Endodermal cell (in vitro differentiated cells): ENCODE data around the gene AUTS2. TPM values are rescaled to one million over a fixed set of nuclear protein-coding genes. Genes with fewer than 3 reads are reported as not detected.

ENCODE experiments used
- DNase-seq: peaks from one replicate; pipeline ENCODE4 v3.0.0-alpha.2; 2017
- H3K27ac ChIP-seq: 2 replicates; pipeline ENCODE4 v1.5.1; 2013; ENCODE audit warnings: mild to moderate bottlenecking, low read depth, low read length, moderate library complexity
- H3K27me3 ChIP-seq: 2 replicates; pipeline ENCODE4 v1.6.1; 2013; ENCODE audit warnings: mild to moderate bottlenecking, low read length, moderate library complexity; ENCODE audit not compliant: insufficient read depth, control insufficient read depth, poor library complexity, severe bottlenecking
- H3K36me3 ChIP-seq: 2 replicates; pipeline ENCODE4 v1.7.0; 2013; ENCODE audit warnings: mild to moderate bottlenecking, low read length, moderate library complexity; ENCODE audit not compliant: control insufficient read depth, insufficient read depth
- H3K4me1 ChIP-seq: one replicate; pipeline ENCODE4 v1.7.0; 2013; ENCODE audit warnings: low read length; ENCODE audit not compliant: control insufficient read depth, insufficient read depth
- H3K4me3 ChIP-seq: 2 replicates; pipeline ENCODE4 v1.5.1; 2013; ENCODE audit warnings: mild to moderate bottlenecking, low read length, moderate library complexity
- H3K9ac ChIP-seq: 2 replicates; pipeline ENCODE4 v1.6.1; 2013; ENCODE audit warnings: mild to moderate bottlenecking, low read length, moderate library complexity; ENCODE audit not compliant: poor library complexity, severe bottlenecking; ENCODE audit errors: extremely low read depth
- H3K9me3 ChIP-seq: 2 replicates; pipeline ENCODE4 v1.6.1; 2013; ENCODE audit warnings: mild to moderate bottlenecking, low read length, moderate library complexity; ENCODE audit not compliant: control insufficient read depth
- H3K27ac Mint-ChIP-seq: 2 replicates; pipeline ENCODE4 v1.8.0; 2020; ENCODE audit warnings: mixed read lengths
- H3K27me3 Mint-ChIP-seq: 2 replicates; pipeline ENCODE4 v1.8.0; 2021; ENCODE audit warnings: mild to moderate bottlenecking, mixed read lengths; ENCODE audit not compliant: insufficient read depth
- H3K36me3 Mint-ChIP-seq: 2 replicates; pipeline ENCODE4 v1.8.0; 2020; ENCODE audit warnings: low read depth, mixed read lengths
- H3K4me1 Mint-ChIP-seq: 2 replicates; pipeline ENCODE4 v1.8.0; 2020; ENCODE audit warnings: mixed read lengths
- H3K4me3 Mint-ChIP-seq: 2 replicates; pipeline ENCODE4 v1.8.0; 2020; ENCODE audit warnings: mild to moderate bottlenecking, moderate library complexity, mixed read lengths
- H3K9me3 Mint-ChIP-seq: 2 replicates; pipeline ENCODE4 v1.8.0; 2020; ENCODE audit warnings: mild to moderate bottlenecking, mixed read lengths
- WGBS, 2 experiments: methylation state at CpG; one replicate each; pipeline versions ENCODE4 v1.1.5 to v1.1.7; 2013; ENCODE audit warnings: missing lambda C conversion rate in 2 of 2, mixed read lengths in 1 of 2; ENCODE audit not compliant: insufficient coverage in 1 of 2, insufficient read length in 1 of 2; 5-methylcytosine and 5-hydroxymethylcytosine counted together
- total RNA-seq, 2 donors: library from RNA; stranded (reverse); fragmentation: NEBNext Ultra II Directional in 1 of 2; extraction: Animal tissue kit (Norgen Biotek cat#: 25700) in 1 of 2; gene quantifications; 2 replicates in 1 of 2; 3 replicates in 1 of 2; pipeline ENCODE4 v1.2.1, GENCODE V29; 2021
- TF ChIP-seq, protein P1 (sequence below): fragments of 200-600 bp; sonication (generic); conservative IDR thresholded peaks from 2 replicates; pipeline ENCODE4 v1.5.0; 2021; ENCODE audit warnings: antibody characterized with exemption, mild to moderate bottlenecking

AUTS2 gene
- total RNA-seq, 2 donors from 2014 or later, result 76.8 to 106 TPM

DNA sequence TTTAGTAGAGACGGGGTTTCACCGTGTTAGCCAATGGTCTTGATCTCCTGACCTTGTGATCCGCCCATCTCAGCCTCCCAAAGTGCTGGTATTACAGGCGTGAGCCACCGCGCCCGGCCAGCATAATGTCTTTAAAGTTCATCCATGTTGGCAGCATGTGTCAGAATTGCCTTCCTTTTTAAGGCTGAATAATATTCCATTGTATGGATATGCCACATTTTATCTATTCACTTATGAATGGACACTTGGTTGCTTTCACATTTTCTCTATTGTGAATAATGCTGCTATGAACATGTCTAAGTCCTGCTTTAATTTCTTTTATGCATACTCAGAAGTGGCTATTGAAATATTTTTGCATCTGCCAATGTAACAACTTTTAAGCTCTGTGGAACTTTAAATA is 779.7 kb downstream of the AUTS2 start:
- Histone ChIP-seq H3K27ac (no peak overlapping the region), H3K4me1 (peaks cover 2% of the 10 kb centered on the region), H3K27me3 (no peaks in the 10 kb centered on the region), H3K4me3 (no peak overlapping the region), H3K9me3 (no peaks in the 10 kb centered on the region), H3K9ac (no peak overlapping the region), H3K36me3 (no peaks in the 10 kb centered on the region)
- WGBS, 2 experiments, result 98 to 100% methylated on average over 6 to 7 of the region's 7 CpGs
- Mint-ChIP-seq H3K9me3 (no peaks in the 10 kb centered on the region), H3K36me3 (no peaks in the 10 kb centered on the region), H3K4me3 (no peak overlapping the region), H3K27me3 (no peaks in the 10 kb centered on the region), H3K4me1 (peaks cover 10% of the 10 kb centered on the region), H3K27ac (no peak overlapping the region)
- TF ChIP-seq, protein P1, sequence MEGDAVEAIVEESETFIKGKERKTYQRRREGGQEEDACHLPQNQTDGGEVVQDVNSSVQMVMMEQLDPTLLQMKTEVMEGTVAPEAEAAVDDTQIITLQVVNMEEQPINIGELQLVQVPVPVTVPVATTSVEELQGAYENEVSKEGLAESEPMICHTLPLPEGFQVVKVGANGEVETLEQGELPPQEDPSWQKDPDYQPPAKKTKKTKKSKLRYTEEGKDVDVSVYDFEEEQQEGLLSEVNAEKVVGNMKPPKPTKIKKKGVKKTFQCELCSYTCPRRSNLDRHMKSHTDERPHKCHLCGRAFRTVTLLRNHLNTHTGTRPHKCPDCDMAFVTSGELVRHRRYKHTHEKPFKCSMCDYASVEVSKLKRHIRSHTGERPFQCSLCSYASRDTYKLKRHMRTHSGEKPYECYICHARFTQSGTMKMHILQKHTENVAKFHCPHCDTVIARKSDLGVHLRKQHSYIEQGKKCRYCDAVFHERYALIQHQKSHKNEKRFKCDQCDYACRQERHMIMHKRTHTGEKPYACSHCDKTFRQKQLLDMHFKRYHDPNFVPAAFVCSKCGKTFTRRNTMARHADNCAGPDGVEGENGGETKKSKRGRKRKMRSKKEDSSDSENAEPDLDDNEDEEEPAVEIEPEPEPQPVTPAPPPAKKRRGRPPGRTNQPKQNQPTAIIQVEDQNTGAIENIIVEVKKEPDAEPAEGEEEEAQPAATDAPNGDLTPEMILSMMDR, result no peak
- DNase-seq, result no peak

DNA sequence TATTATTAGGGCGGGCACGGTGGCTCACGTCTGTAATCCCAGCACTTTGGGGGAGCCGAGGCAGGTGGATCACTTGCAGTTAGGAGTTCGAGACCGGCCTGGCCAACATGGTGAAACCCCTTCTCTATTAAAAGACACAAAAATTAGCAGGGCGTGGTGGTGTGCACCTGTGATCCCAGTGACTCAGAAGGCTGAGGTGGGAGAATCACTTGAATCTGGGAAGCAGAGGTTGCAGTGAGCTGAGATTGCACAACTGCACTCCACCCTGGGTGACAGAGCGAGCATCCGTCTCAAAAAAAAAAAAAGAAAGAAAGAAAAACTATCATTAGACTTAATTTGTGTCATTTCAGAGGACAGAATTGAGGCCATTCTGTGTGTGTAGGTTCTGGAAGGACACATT is 780.9 kb downstream of the AUTS2 start:
- H3K4me3 Mint-ChIP-seq, result no peak overlapping the region

DNA sequence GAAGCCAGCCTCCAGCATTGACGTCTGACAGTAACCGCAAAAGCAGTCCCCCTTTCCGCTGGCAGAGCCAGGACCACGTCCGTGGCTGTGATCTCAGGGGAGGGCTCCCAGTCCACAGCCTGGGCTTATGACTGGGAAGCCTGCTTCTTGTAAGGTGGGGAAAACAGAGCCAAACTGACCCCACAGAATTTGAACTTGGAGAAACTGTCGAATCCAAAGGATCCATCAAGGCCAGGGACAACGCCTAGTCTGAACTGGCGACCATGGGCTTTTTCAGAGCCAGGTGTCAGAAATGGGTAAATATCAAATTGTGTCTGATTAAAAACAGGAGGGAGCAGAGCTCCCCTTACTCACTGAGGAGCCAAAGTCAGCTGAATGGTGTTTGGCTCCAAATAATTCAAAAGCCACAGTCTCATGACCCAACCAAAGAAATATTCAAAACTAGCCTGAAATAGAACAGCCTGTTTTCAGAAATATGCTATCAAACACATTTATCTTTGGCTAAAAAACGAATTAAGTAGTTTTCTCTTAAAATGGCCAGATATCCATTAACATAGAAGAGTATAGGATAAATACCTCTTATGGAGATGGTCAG is 782.2 kb downstream of the AUTS2 start:
- Mint-ChIP-seq H3K27ac (no peak overlapping the region), H3K4me1 (peaks cover 10% of the 10 kb centered on the region), H3K36me3 (no peaks in the 10 kb centered on the region), H3K9me3 (no peaks in the 10 kb centered on the region), H3K4me3 (no peak overlapping the region), H3K27me3 (no peaks in the 10 kb centered on the region)
- Histone ChIP-seq H3K9ac (no peak overlapping the region), H3K4me1 (peaks cover 2% of the 10 kb centered on the region), H3K36me3 (no peaks in the 10 kb centered on the region), H3K9me3 (no peaks in the 10 kb centered on the region), H3K27me3 (no peaks in the 10 kb centered on the region), H3K27ac (no peak overlapping the region), H3K4me3 (no peak overlapping the region)
- DNase-seq, result no peak
- 91 to 96% methylated on average over 5 to 9 of the region's 9 CpGs for WGBS, 2 experiments
- TF ChIP-seq, protein P1, result no peak

More for the DNA sequence above, 780.9 kb downstream of the AUTS2 start:
- TF ChIP-seq, protein P1, result no peak
- no peak for DNase-seq
- Histone ChIP-seq H3K9ac (no peak overlapping the region), H3K4me1 (peaks cover 2% of the 10 kb centered on the region), H3K36me3 (no peaks in the 10 kb centered on the region), H3K9me3 (no peaks in the 10 kb centered on the region), H3K4me3 (no peak overlapping the region), H3K27me3 (no peaks in the 10 kb centered on the region), H3K27ac (no peak overlapping the region)
- H3K27me3 Mint-ChIP-seq, result no peaks in the 10 kb centered on the region
- 97 to 100% methylated on average over 4 to 9 of the region's 9 CpGs for whole genome bisulfite sequencing, 2 experiments
- H3K9me3 Mint-ChIP-seq, result no peaks in the 10 kb centered on the region
- H3K27ac Mint-ChIP-seq, result no peak overlapping the region
- no peaks in the 10 kb centered on the region for H3K36me3 Mint-ChIP-seq
- peaks cover 10% of the 10 kb centered on the region for H3K4me1 Mint-ChIP-seq
